ENCODE data around the gene PPP2R5D.

The PPP2R5D gene

DNA sequence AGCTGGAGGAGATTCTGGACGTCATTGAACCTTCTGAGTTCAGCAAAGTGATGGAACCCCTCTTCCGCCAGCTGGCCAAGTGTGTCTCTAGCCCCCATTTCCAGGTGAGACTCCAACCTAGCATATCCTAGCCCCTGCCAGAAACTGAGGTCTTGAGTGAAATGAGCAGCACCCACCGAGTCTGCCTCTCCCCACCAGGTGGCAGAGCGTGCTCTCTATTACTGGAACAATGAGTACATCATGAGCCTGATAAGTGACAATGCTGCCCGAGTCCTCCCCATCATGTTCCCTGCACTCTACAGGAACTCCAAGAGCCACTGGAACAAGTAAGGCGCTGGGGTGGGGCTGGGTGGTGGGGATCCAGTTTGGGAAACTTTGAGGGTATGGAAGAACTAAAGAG is 24.8 kb downstream of the PPP2R5D start:
- no peak for TF ChIP-seq POLR2AphosphoS5 (IDR thresholded peaks at IDR 0.05; ENCODE audit: low read depth, low read length)
- TF ChIP-seq, protein P1, sequence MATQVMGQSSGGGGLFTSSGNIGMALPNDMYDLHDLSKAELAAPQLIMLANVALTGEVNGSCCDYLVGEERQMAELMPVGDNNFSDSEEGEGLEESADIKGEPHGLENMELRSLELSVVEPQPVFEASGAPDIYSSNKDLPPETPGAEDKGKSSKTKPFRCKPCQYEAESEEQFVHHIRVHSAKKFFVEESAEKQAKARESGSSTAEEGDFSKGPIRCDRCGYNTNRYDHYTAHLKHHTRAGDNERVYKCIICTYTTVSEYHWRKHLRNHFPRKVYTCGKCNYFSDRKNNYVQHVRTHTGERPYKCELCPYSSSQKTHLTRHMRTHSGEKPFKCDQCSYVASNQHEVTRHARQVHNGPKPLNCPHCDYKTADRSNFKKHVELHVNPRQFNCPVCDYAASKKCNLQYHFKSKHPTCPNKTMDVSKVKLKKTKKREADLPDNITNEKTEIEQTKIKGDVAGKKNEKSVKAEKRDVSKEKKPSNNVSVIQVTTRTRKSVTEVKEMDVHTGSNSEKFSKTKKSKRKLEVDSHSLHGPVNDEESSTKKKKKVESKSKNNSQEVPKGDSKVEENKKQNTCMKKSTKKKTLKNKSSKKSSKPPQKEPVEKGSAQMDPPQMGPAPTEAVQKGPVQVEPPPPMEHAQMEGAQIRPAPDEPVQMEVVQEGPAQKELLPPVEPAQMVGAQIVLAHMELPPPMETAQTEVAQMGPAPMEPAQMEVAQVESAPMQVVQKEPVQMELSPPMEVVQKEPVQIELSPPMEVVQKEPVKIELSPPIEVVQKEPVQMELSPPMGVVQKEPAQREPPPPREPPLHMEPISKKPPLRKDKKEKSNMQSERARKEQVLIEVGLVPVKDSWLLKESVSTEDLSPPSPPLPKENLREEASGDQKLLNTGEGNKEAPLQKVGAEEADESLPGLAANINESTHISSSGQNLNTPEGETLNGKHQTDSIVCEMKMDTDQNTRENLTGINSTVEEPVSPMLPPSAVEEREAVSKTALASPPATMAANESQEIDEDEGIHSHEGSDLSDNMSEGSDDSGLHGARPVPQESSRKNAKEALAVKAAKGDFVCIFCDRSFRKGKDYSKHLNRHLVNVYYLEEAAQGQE (IDR thresholded peaks at IDR 0.05; ENCODE audit: insufficient read depth in 1 of 2, low read depth in 2 of 2, low read length in 2 of 2): no peak
- no peak for TF ChIP-seq FOXP2 (optimal IDR thresholded peaks at IDR 0.05; ENCODE audit: borderline replicate concordance, extremely low read depth, extremely low read length, insufficient read depth)
- no peak for TF ChIP-seq SIN3A (IDR thresholded peaks at IDR 0.05; ENCODE audit: borderline replicate concordance, insufficient read depth, low read length)
- TF ChIP-seq TAF1 (IDR thresholded peaks at IDR 0.05; ENCODE audit: borderline replicate concordance, insufficient read depth, low read length): no peak

DNA sequence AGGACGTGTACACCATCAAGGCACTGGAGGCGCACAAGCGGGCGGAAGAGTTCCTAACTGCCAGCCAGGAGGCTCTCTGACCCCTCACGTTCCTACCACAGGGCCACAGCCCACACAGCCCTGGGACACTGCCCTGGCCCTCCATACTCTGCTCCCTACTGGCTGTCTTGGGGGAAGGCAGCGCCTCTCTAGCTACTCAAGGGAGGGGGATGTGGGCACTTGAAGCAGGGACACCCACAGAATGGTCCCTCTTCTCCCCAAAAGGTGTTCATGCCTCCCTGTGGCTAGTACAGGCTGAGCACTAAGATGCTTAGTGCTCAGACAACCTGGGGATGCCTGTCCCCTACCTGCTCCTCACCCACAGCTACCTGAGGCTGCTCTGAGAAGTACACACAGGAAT is 26.8 kb downstream of the PPP2R5D start:
- TF ChIP-seq SIN3A (IDR thresholded peaks at IDR 0.05; ENCODE audit: borderline replicate concordance, insufficient read depth, low read length): no peak

DNA sequence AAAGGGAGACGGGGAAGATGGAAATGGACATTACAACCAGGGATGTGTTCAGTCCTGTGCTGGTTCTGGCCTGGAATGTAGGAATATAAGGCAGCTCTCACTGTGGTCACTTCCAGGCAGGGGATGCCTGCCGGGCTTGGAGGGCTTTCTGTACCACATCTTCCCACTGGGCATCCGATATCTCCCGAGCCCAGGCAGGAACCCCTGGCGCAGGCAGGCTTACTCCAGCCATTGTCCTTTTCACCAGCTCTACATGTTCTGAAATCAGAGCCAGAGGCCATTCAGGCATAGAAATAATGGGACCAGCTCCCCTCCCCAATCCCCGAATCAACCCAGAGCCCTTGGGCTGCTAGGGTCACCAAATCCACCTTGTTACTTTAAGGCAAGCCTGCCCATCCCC is 28.0 kb downstream of the PPP2R5D start:
- TF ChIP-seq FOXP2 (optimal IDR thresholded peaks at IDR 0.05; ENCODE audit: borderline replicate concordance, extremely low read depth, extremely low read length, insufficient read depth) (no peak), POLR2AphosphoS5 (IDR thresholded peaks at IDR 0.05; ENCODE audit: low read depth, low read length) (no peak), TAF1 (IDR thresholded peaks at IDR 0.05; ENCODE audit: borderline replicate concordance, insufficient read depth, low read length) (no peak), SIN3A (IDR thresholded peaks at IDR 0.05; ENCODE audit: borderline replicate concordance, insufficient read depth, low read length) (no peak)
- TF ChIP-seq, protein P1 (IDR thresholded peaks at IDR 0.05; ENCODE audit: insufficient read depth in 1 of 2, low read depth in 2 of 2, low read length in 2 of 2): no peak

DNA sequence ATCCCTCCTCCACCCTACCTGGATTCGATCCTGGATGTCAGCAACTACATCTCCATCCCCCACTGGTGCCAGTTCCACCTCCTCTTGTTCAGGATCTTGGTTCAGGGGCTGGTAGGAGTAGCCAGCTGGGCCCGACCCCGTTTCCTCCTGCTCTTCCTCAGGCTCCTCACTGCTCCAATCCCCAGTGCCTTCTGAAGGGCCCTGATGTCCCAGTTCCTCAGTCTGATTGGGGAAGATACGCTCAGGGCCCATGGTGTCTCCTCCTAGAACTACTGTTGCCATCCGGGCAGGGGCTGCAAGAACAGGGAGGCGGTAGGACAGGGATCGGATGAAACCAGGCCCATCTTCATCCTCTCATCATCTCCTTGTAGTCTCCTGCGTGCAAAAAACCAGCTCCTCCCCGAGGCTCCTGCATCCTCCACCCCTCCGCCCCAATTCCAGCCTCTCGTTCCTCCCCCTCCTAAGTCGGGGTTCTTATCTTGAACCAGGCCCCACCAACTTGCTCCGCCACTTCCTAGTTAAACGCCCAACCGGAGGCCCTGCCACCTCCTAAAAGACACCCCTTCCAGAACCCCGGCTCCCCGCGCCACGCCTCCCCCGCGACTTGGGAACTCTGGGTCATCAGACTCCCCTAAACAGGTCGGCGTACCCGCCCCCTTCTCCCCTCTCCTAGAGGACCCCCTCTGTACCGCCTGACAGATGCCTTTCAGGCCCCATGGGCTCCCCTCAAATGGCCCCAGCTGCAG is 28.9 kb downstream of the PPP2R5D start:
- peak; percentile 38; the same call in 1 of the 2 replicates for TF ChIP-seq POLR2AphosphoS5 (IDR thresholded peaks at IDR 0.05; ENCODE audit: low read depth, low read length)
- TF ChIP-seq TAF1 (IDR thresholded peaks at IDR 0.05; ENCODE audit: borderline replicate concordance, insufficient read depth, low read length): no peak

DNA sequence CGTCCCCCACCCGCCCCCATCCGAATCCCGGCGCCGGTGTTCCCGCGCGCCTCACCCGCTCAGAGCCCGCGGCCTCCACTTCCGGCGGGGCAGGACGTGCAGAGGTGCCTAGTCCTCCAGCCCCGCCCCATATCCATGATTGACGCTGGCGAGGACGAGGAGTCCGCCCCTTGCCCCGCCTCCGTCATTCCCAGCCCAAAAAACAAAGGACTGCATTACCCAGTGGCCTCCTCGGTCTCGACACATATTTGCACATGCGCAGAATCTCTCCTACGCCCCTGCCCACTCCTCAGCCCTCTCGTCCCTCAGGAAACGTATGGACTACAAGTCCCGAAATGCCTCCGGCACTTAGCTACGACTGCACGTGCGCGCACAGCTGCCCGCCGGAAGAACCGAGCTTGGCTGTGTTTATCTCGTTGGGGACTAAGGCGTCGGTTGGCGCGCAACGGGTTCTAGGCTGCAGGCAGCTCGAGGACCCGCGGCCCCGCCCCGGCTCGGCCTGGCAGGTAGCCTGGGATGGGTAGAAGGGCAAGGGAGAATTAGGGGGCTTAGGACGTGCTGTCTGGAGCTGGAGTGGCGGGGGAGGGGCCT is 29.6 kb downstream of the PPP2R5D start, which contains the start of the genes KLHDC3 and MEA1:
Gene KLHDC3 (plus strand): TSS at position 407 of the 591 bp plus-strand sequence. CDS start 2,944 bp downstream, outside the sequence.
Gene MEA1 (minus strand): TSS at position 104 of the 591 bp plus-strand sequence. CDS start 133 bp downstream, outside the sequence.
- TF ChIP-seq POLR2AphosphoS5 (IDR thresholded peaks at IDR 0.05; ENCODE audit: low read depth, low read length) (peak; percentile 64), TAF1 (IDR thresholded peaks at IDR 0.05; ENCODE audit: borderline replicate concordance, insufficient read depth, low read length) (peak; percentile 65; the same call in 1 of the 2 replicates), SIN3A (IDR thresholded peaks at IDR 0.05; ENCODE audit: borderline replicate concordance, insufficient read depth, low read length) (no peak), FOXP2 (optimal IDR thresholded peaks at IDR 0.05; ENCODE audit: borderline replicate concordance, extremely low read depth, extremely low read length, insufficient read depth) (peak; percentile 76)
- TF ChIP-seq, protein P1 (IDR thresholded peaks at IDR 0.05; ENCODE audit: insufficient read depth in 1 of 2, low read depth in 2 of 2, low read length in 2 of 2): no peak

DNA sequence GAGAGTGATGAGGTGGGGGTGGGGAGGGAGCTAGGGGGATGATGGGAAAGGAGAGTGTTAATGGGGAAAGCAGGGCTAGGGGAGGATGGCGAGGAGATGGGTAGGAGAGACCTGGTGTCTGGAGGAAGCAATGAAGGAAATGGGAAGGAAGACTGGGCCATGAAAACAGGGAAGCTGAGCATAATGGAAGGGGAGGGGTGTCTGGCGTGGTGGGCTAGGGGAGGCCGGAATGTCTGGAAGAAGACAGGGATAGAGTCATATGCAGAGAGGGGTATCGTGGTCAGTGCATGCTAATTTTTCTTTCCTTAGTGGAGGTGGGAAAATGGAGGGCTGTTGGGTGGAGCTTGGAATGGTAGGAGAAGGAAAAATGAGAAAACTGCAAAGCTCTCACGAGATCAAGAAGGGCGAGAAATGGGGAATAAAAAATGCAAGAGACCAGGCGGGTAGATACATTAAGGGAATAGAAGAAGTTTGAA is 30.1 kb downstream of the PPP2R5D start:
- no peak; the same call in 1 of the 2 replicates for TF ChIP-seq TAF1 (IDR thresholded peaks at IDR 0.05; ENCODE audit: borderline replicate concordance, insufficient read depth, low read length)

Data from PFSK-1 (cell line).